MM.1S (cell line): Measurements from ENCODE around the gene FER.
"Not testable (repeated sequence)": the region's sequence is repeated elsewhere in the genome, so short reads cannot be mapped to it uniquely, and the experiment has no call there.

Experiments used
- EZH2 ChIP-seq: fragments of 300-600 bp; sonication (generic); optimal IDR thresholded peaks from 2 replicates; pipeline ENCODE3; 2017; ENCODE audit warnings: low read depth, mild to moderate bottlenecking, antibody characterized with exemption, low read length, mixed read lengths
- EZH2phosphoT487 ChIP-seq: fragments of 300-600 bp; sonication (generic); IDR thresholded peaks from 2 replicates; pipeline ENCODE4 v1.6.1; 2018; ENCODE audit warnings: antibody characterized with exemption, low read length
- TF ChIP-seq, protein P1 (sequence below): fragments of 300-600 bp; sonication (generic); IDR thresholded peaks from 2 replicates; pipeline ENCODE4 v1.5.1; 2016; ENCODE audit warnings: antibody characterized with exemption, low read length, mixed read lengths

DNA sequence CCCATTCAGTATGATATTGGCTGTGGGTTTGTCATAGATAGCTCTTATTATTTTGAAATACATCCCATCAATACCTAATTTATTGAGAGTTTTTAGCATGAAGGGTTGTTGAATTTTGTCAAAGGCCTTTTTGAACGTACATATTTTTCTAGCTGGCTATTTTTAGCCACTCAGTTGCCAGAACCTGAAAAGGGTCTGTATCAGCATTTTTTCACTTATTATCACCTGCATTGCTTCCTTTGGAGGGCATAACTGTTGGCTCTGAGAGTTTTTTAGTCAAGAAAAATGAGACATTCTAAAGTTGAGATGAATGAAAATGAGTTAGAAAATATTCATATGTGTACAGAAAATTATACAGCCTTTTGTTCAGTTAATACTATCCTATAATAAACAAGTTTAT is 278.0 kb downstream of the FER start:
- TF ChIP-seq, protein P1, sequence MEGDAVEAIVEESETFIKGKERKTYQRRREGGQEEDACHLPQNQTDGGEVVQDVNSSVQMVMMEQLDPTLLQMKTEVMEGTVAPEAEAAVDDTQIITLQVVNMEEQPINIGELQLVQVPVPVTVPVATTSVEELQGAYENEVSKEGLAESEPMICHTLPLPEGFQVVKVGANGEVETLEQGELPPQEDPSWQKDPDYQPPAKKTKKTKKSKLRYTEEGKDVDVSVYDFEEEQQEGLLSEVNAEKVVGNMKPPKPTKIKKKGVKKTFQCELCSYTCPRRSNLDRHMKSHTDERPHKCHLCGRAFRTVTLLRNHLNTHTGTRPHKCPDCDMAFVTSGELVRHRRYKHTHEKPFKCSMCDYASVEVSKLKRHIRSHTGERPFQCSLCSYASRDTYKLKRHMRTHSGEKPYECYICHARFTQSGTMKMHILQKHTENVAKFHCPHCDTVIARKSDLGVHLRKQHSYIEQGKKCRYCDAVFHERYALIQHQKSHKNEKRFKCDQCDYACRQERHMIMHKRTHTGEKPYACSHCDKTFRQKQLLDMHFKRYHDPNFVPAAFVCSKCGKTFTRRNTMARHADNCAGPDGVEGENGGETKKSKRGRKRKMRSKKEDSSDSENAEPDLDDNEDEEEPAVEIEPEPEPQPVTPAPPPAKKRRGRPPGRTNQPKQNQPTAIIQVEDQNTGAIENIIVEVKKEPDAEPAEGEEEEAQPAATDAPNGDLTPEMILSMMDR: not testable (repeated sequence)
- not testable (repeated sequence) for TF ChIP-seq EZH2phosphoT487, EZH2
